Measurements from ENCODE around the gene NXPH3.

GRCh38 chr17:49587366-49588073, 11.8 kb downstream of the NXPH3 start:
- TF ChIP-seq CTCF (IDR thresholded peaks at IDR 0.05) (no peak), POLR2A (IDR thresholded peaks at IDR 0.05) (no peak)

All from uterus (tissue), 2 donors.